Measurements from ENCODE around the gene MRPL50. TPM values are rescaled to one million over a fixed set of nuclear protein-coding genes. Genes with fewer than 3 reads are reported as not detected.

The MRPL50 gene
- total RNA-seq, 1 donor from 2014 or later, result 11.6 TPM

- Histone ChIP-seq H3K4me3 (ENCODE audit: low read depth, low read length) (no peak overlapping the region), H3K36me3 (ENCODE audit: control insufficient read depth, insufficient read depth, low read length) (no peaks in the 10 kb centered on the region), H3K27me3 (ENCODE audit: control insufficient read depth, insufficient read depth, low read length) (no peaks in the 10 kb centered on the region)
- FAIRE-seq (no peak), DNase-seq (ENCODE audit: low read depth) (no peak)
- TF ChIP-seq CTCF (IDR thresholded peaks at IDR 0.05; ENCODE audit: insufficient read depth, low read length, severe bottlenecking), result no peak
Measured at GRCh38 chr9:101442318-101442717, 43.9 kb upstream of the MRPL50 start.

GRCh38 chr9:101440714-101441230 is 42.4 kb upstream of the MRPL50 start:
- TF ChIP-seq CTCF (IDR thresholded peaks at IDR 0.05; ENCODE audit: insufficient read depth, low read length, severe bottlenecking), result no peak
- FAIRE-seq (no peak), DNase-seq (ENCODE audit: low read depth) (no peak)
- Histone ChIP-seq H3K4me3 (ENCODE audit: low read depth, low read length) (no peak overlapping the region), H3K36me3 (ENCODE audit: control insufficient read depth, insufficient read depth, low read length) (no peaks in the 10 kb centered on the region), H3K27me3 (ENCODE audit: control insufficient read depth, insufficient read depth, low read length) (no peaks in the 10 kb centered on the region)

GRCh38 chr9:101438523-101438922 is 40.1 kb upstream of the MRPL50 start:
- FAIRE-seq (no peak), DNase-seq (ENCODE audit: low read depth) (no peak)
- Histone ChIP-seq H3K4me3 (ENCODE audit: low read depth, low read length) (no peak overlapping the region), H3K27me3 (ENCODE audit: control insufficient read depth, insufficient read depth, low read length) (no peaks in the 10 kb centered on the region), H3K36me3 (ENCODE audit: control insufficient read depth, insufficient read depth, low read length) (no peaks in the 10 kb centered on the region)
- TF ChIP-seq CTCF (IDR thresholded peaks at IDR 0.05; ENCODE audit: insufficient read depth, low read length, severe bottlenecking), result no peak

GRCh38 chr9:101437806-101438232 is 39.4 kb upstream of the MRPL50 start:
- FAIRE-seq (no peak), DNase-seq (ENCODE audit: low read depth) (no peak)
- TF ChIP-seq CTCF (IDR thresholded peaks at IDR 0.05; ENCODE audit: insufficient read depth, low read length, severe bottlenecking), result no peak
- Histone ChIP-seq H3K27me3 (ENCODE audit: control insufficient read depth, insufficient read depth, low read length) (no peaks in the 10 kb centered on the region), H3K4me3 (ENCODE audit: low read depth, low read length) (no peak overlapping the region), H3K36me3 (ENCODE audit: control insufficient read depth, insufficient read depth, low read length) (no peaks in the 10 kb centered on the region)

- Histone ChIP-seq H3K27me3 (ENCODE audit: control insufficient read depth, insufficient read depth, low read length) (no peaks in the 10 kb centered on the region), H3K4me3 (ENCODE audit: low read depth, low read length) (no peak within 1 kb of the TSS), H3K36me3 (ENCODE audit: control insufficient read depth, insufficient read depth, low read length) (no peaks in the 10 kb centered on the region)
- TF ChIP-seq CTCF (IDR thresholded peaks at IDR 0.05; ENCODE audit: insufficient read depth, low read length, severe bottlenecking), result no peak
- DNase-seq (ENCODE audit: low read depth) (no peak), FAIRE-seq (no peak)
Measured at GRCh38 chr9:101435601-101436079, 37.2 kb upstream of the MRPL50 start, which contains the start of gene ALDOB. Gene ALDOB (minus strand): TSS chr9:101435774. CDS start chr9:101430887, 4,887 bp downstream.

DNA sequence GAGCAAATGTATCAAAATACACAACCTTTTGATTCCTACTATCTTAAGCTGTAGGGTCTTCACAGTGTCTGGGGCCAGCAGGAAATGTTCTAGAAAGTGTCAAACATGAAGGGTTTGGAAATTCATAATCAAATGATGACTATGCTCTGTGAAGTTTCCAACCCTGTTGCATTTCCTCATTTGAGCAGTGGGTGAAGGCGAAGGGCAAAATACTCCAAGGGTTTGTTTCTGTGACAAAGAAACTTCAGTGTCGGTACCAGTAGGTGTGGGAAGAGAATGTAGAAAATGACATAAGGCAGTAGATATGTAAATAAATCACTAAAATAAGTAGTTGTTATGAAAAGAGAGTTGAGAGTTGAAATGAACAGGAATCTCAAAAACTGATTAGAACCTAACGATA is 36.6 kb upstream of the MRPL50 start:
- FAIRE-seq (no peak), DNase-seq (ENCODE audit: low read depth) (no peak)
- Histone ChIP-seq H3K4me3 (ENCODE audit: low read depth, low read length) (no peak overlapping the region), H3K36me3 (ENCODE audit: control insufficient read depth, insufficient read depth, low read length) (no peaks in the 10 kb centered on the region), H3K27me3 (ENCODE audit: control insufficient read depth, insufficient read depth, low read length) (no peaks in the 10 kb centered on the region)
- TF ChIP-seq CTCF (IDR thresholded peaks at IDR 0.05; ENCODE audit: insufficient read depth, low read length, severe bottlenecking), result no peak
